ENCODE results near the gene PGAP2. TPM values are rescaled to one million over a fixed set of nuclear protein-coding genes. Genes with fewer than 3 reads are reported as not detected.
"Not testable (repeated sequence)": the region's sequence is repeated elsewhere in the genome, so short reads cannot be mapped to it uniquely, and the experiment has no call there.

Gene PGAP2
- total RNA-seq, 1 experiment from 2014 or later, result 39.5 TPM

DNA sequence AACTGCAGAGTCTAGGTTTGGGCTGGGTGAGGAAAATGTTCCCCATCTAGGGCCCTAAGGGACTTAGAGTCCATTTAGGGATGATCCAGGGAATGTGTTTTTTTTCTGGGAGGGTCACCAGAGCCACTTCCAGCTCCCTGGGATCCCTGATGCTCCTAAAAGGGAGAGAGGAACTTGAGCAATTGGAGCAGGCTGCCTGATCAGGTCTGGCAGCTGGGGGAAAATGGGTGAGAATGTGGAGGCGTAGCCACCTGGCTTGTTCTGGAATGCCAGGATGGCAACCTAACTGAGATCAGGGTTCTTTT, 1.2 kb downstream of the PGAP2 start:
- Histone ChIP-seq H4K20me1 (ENCODE audit: insufficient read depth) (no peaks in the 10 kb centered on the region), H3K27ac (no peak overlapping the region), H3K9me3 (ENCODE audit: insufficient read depth, low read depth) (no peaks in the 10 kb centered on the region), H3K36me3 (ENCODE audit: low read depth) (no peaks in the 10 kb centered on the region), H3F3A (ENCODE audit: insufficient read depth, low read depth) (no peaks in the 10 kb centered on the region), H3K4me2 (peak overlapping the region; percentile 62; the same call in 1 of the 2 replicates), H3K79me2 (ENCODE audit: low read depth) (0 out of 2 replicates have a peak, but pooled peaks cover 4% of the 10 kb centered on the region), H2AFZ (no peak overlapping the region), H3K4me1 (replicated peaks; ENCODE audit: insufficient read depth) (peaks cover 3% of the 10 kb centered on the region), H3K4me3 (no peak overlapping the region), H3K27me3 (ENCODE audit: insufficient read depth, low read depth) (no peaks in the 10 kb centered on the region), H3K9me2 (ENCODE audit: insufficient read depth) (no peaks in the 10 kb centered on the region)
- TF ChIP-seq, protein P1, sequence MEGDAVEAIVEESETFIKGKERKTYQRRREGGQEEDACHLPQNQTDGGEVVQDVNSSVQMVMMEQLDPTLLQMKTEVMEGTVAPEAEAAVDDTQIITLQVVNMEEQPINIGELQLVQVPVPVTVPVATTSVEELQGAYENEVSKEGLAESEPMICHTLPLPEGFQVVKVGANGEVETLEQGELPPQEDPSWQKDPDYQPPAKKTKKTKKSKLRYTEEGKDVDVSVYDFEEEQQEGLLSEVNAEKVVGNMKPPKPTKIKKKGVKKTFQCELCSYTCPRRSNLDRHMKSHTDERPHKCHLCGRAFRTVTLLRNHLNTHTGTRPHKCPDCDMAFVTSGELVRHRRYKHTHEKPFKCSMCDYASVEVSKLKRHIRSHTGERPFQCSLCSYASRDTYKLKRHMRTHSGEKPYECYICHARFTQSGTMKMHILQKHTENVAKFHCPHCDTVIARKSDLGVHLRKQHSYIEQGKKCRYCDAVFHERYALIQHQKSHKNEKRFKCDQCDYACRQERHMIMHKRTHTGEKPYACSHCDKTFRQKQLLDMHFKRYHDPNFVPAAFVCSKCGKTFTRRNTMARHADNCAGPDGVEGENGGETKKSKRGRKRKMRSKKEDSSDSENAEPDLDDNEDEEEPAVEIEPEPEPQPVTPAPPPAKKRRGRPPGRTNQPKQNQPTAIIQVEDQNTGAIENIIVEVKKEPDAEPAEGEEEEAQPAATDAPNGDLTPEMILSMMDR (conservative IDR thresholded peaks at IDR 0.05), result no peak
- no peak for TF ChIP-seq EZH2 (IDR thresholded peaks at IDR 0.05; ENCODE audit: low read depth)
- no TSS peak for BruUV-seq (replicated peaks)
- DNase-seq, result no peak
- POLR2A ChIA-PET (ENCODE audit: unreplicated experiment), result no interaction called here
- intact Hi-C loops (cut with micrococcal nuclease; ENCODE audit: unreplicated experiment), result loop anchor here (2.0 kb wide), 1 partner anchor 31 kb away; the partner anchor contains the start of gene RHOG
- CTCF ChIA-PET, result interaction anchor here (1.0 kb wide), 1 partner anchor 32 kb away, joined by 4 read pairs; no protein-coding TSS in a partner anchor

DNA sequence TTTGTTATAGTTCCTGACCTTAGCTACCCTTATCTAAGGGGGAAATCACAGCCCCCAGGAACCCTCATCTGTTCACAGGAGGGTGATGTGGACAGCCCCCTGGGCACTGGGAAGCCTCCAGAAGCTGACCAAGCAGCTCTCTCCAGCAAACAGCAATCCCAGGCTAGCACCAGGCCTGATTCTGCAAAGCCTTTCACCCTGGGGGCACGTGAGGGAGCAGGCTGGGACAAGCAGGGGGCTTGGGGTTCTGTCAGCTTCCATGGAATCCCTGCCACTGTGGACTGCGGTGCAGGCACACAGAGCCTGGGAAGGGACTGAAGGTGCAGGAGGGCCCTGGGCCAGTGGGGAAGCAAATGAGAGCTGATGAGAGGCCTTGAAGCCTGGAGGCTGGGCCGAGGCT, 2.1 kb downstream of the PGAP2 start:
- H3K79me2 ChIP-seq (ENCODE audit: low read depth), result 0 out of 2 replicates have a peak, but pooled peaks cover 4% of the 10 kb centered on the region
- H3K27ac ChIP-seq, result no peak overlapping the region
- H3K4me1 ChIP-seq (replicated peaks; ENCODE audit: insufficient read depth), result peaks cover 3% of the 10 kb centered on the region
- H3K4me3 ChIP-seq, result no peak overlapping the region
- no peak for TF ChIP-seq EZH2 (IDR thresholded peaks at IDR 0.05; ENCODE audit: low read depth)
- TF ChIP-seq, protein P1 (conservative IDR thresholded peaks at IDR 0.05), result no peak
- H3K4me2 ChIP-seq, result no peak overlapping the region
- H2AFZ ChIP-seq, result no peak overlapping the region
- H3K36me3 ChIP-seq (ENCODE audit: low read depth), result no peaks in the 10 kb centered on the region
- no peaks in the 10 kb centered on the region for H3F3A ChIP-seq (ENCODE audit: insufficient read depth, low read depth)
- DNase-seq, result no peak
- BruUV-seq (replicated peaks), result no TSS peak
- intact Hi-C loops (cut with micrococcal nuclease; ENCODE audit: unreplicated experiment), result no loop called here
- H4K20me1 ChIP-seq (ENCODE audit: insufficient read depth), result no peaks in the 10 kb centered on the region
- ChIA-PET POLR2A (ENCODE audit: unreplicated experiment) (no interaction called here), CTCF (no interaction called here)
- H3K9me3 ChIP-seq (ENCODE audit: insufficient read depth, low read depth), result no peaks in the 10 kb centered on the region
- H3K9me2 ChIP-seq (ENCODE audit: insufficient read depth), result no peaks in the 10 kb centered on the region
- H3K27me3 ChIP-seq (ENCODE audit: insufficient read depth, low read depth), result no peaks in the 10 kb centered on the region

- POLR2A ChIA-PET (ENCODE audit: unreplicated experiment), result no interaction called here
- Histone ChIP-seq H3F3A (ENCODE audit: insufficient read depth, low read depth) (no peaks in the 10 kb centered on the region), H3K4me1 (replicated peaks; ENCODE audit: insufficient read depth) (peaks cover 6% of the 10 kb centered on the region), H3K27ac (no peak overlapping the region), H3K79me2 (ENCODE audit: low read depth) (0 out of 2 replicates have a peak, but pooled peaks cover 4% of the 10 kb centered on the region), H3K9me3 (ENCODE audit: insufficient read depth, low read depth) (no peaks in the 10 kb centered on the region), H4K20me1 (ENCODE audit: insufficient read depth) (no peaks in the 10 kb centered on the region), H3K36me3 (ENCODE audit: low read depth) (no peaks in the 10 kb centered on the region), H3K4me2 (no peak overlapping the region), H3K9me2 (ENCODE audit: insufficient read depth) (no peaks in the 10 kb centered on the region), H3K27me3 (ENCODE audit: insufficient read depth, low read depth) (no peaks in the 10 kb centered on the region), H2AFZ (no peak overlapping the region), H3K4me3 (no peak overlapping the region)
- CTCF ChIA-PET, result no interaction called here
- BruUV-seq (replicated peaks), result no TSS peak
- no peak for DNase-seq
- intact Hi-C loops (cut with micrococcal nuclease; ENCODE audit: unreplicated experiment), result no loop called here
- TF ChIP-seq, protein P1 (conservative IDR thresholded peaks at IDR 0.05), result no peak
Observed at GRCh38 chr11:3810951-3811350, 2.6 kb downstream of the PGAP2 start.

DNA sequence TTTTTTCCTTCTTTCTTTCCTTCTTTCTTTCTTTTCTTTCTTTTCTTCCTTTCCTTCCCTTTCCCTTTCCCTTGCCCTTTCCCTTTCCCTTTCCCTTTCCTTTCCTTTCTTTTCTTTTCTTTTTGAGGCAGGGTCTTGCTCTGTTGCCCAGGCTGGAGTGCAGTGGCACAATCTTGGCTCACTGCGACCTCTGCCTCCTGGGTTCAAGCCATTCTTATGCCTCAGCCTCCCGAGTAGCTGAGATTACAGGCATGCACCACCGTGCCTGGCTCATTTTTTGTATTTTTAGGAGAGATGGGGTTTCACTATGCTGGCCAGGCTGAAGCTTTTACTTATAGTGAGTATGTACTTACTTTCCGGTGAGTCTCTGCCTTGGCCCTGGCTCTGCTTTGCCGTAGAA, 6.5 kb downstream of the PGAP2 start:
- CTCF ChIA-PET, result not testable (repeated sequence)

More for the DNA sequence above, 6.5 kb downstream of the PGAP2 start:
- BruUV-seq (replicated peaks); H3K79me2 ChIP-seq (ENCODE audit: low read depth); POLR2A ChIA-PET (ENCODE audit: unreplicated experiment); H3K27ac ChIP-seq; H4K20me1 ChIP-seq (ENCODE audit: insufficient read depth); H3K4me3 ChIP-seq; H3K36me3 ChIP-seq (ENCODE audit: low read depth); H3K27me3 ChIP-seq (ENCODE audit: insufficient read depth, low read depth); H3K4me2 ChIP-seq; H3F3A ChIP-seq (ENCODE audit: insufficient read depth, low read depth); H3K9me2 ChIP-seq (ENCODE audit: insufficient read depth); intact Hi-C loops (cut with micrococcal nuclease; ENCODE audit: unreplicated experiment); H3K9me3 ChIP-seq (ENCODE audit: insufficient read depth, low read depth); H2AFZ ChIP-seq; DNase-seq: not testable (repeated sequence)
- peaks cover 19% of the 10 kb centered on the region for H3K4me1 ChIP-seq (replicated peaks; ENCODE audit: insufficient read depth)

All from PC-9 (cell line).